ENCODE measurements around the gene SLC25A26.
"Not testable (repeated sequence)": the region's sequence is repeated elsewhere in the genome, so short reads cannot be mapped to it uniquely, and the experiment has no call there.

Gene SLC25A26

DNA sequence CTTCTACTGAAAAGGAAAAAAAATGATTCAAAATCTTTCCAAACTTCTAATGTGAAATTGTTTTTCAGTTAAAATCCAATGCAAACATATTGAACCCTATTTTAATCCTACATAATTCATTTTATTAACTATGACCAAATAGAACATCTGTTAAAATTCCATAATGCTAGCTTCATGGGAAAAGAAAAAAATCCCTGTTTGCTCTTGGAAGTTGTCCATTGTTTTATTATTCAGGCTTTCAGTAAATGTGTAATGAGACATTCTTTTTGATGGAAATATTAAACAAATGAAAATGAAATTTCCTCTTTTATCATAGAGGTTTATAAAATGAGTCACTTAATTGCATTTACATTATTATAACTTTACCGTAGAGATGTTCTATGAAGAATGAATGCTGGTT is 49.5 kb downstream of the SLC25A26 start:
- DNase-seq (ENCODE audit: low spot score): no peak

DNA sequence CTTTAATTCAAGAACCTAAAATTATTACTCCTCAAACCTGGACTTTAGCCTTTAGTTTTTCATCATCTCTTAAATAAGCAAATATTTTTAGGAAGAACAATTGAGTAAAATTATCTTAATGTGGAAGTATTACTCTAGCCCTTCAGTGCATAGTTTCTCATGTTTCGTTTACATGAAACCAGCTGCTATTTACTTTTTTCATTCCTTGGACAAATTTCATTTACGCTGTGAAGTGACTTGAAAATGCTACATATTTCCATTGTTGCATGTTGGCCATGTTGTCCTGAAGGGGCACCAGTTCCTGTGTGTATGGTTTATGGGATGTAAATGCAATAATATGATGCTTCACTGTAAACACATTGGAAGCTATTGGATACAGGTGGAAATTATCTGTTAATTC is 49.9 kb downstream of the SLC25A26 start:
- DNase-seq (ENCODE audit: low spot score): no peak

DNA sequence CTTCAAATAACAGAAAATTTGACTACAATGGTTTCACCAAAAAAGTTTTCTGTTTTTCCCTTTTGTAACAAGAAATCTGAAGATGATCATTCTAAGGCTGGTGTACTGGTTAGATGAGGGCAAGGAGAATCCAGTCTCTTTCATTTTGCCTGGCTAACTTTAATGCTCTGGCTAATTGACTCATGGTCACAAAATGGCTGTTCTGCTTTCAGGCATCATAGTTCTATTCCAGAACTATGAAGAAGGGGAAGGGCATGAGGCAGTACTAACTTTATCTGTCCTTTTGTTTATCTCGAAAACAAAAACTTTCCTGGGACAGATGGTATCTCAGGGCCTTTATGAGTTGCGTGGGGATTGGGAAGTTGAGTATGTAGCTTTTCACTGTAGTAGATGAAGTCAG is 50.4 kb downstream of the SLC25A26 start:
- no peak for DNase-seq (ENCODE audit: low spot score)

DNA sequence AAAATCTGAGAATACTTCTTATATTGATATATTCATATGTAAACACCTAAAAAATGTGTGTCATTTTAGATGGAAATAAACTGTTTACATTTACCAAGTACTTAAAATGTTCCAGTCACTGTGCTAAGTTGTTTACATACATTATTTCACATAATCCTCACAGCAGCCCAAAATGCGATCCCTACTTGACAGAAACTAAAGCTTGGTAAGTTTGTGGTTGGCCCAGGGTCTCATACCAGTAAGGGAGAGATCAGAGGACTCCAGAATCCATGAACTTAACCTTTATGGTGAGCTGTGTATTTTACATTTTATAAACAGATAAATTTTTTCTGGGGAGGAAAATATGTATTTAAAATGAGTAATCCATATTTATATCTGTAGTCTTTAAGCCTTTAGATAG is 51.2 kb downstream of the SLC25A26 start:
- no peak for DNase-seq (ENCODE audit: low spot score)

DNA sequence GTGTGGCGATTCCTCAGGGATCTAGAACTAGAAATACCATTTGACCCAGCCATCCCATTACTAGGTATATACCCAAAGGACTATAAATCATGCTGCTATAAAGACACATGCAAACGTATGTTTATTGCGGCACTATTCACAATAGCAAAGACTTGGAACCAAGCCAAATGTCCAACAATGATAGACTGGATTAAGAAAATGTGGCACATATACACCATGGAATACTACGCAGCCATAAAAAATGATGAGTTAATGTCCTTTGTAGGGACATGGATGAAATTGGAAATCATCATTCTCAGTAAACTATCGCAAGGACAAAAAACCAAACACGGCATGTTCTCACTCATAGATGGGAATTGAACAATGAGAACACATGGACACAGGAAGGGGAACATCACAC is 54.0 kb downstream of the SLC25A26 start:
- not testable (repeated sequence) for DNase-seq (ENCODE audit: low spot score)

DNA sequence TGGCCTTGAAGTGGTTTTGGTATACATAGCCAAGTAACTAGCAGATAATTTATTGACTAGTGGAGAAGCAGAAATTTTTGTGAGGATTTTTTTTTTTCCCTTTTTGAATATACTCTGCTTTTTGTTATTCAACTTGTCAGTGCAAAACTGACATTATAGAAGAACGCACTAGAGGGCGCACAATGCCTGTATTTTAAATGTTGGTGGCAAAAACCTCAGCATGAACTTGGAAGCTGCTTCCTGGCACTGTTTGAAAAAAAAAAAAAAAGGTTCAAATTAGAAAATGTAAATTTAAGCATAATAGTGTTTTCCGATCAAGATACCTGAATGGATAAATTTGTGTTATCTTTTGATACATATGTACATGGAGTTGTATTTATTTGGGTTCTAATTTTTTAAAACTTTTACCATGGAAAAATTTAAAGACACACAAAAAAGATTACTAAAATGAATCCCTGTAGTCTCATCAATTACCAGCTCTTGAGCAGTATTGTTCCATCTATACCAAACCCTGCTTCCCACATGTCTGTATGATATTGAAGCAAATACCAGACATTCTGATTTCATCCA is 56.0 kb downstream of the SLC25A26 start:
- peak; percentile 44 for DNase-seq (ENCODE audit: low spot score)

DNA sequence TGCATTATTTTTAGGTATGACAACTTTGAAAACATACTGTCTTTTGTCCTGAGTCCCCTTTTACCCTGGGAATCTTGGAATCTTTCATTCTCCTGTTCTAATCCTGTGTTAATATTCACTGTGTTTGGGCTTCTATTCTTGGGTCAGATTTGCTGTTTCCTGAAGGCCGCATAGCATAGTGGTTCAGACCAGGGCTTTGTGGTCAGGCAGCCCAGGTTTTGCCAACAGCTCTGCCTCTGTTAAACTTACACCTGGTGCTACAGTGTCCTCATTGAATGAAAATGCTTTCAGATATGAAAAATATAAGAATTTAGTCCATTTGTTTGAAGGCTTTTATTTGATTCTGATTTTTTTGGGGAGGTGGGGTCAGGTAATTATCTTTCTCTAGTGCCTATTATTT is 58.4 kb downstream of the SLC25A26 start:
- DNase-seq (ENCODE audit: low spot score): no peak

DNA sequence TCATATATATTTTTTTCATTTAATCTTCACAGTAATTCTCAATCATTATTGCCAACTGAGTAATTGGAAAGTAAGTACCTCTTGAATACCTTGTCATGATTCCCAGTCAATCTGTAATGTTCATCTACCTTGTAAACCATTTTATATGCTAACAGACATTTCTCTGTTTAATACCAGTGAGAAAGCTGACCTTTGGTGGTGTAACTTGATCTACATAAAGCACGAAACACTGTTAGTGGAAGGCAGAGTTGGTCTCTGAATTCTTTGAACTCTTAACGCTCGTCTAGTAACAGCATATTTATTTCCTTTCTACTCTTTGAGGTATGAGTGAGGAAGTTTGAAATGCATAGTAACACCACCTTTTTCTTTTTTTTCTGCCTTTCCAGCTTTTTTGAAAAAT is 59.5 kb downstream of the SLC25A26 start:
- no peak for DNase-seq (ENCODE audit: low spot score)

DNA sequence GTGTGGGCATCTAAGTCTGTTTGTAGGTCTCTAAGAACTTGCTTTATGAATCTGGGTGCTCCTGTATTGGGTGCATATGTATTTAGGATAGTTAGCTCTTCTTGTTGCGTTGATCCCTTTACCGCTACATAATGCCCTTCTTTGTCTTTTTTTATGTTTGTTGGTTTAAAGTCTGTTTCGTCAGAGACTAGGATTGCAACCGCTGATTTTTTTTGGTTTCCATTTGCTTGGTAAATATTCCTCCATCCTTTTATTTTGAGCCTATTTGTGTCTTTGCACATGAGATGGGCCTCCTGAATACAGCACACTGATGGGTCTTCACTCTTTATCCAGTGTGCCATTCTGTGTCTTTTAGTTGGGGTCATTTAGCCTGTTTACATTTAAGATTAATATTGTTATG is 71.1 kb downstream of the SLC25A26 start:
- not testable (repeated sequence) for DNase-seq (ENCODE audit: low spot score)

DNA sequence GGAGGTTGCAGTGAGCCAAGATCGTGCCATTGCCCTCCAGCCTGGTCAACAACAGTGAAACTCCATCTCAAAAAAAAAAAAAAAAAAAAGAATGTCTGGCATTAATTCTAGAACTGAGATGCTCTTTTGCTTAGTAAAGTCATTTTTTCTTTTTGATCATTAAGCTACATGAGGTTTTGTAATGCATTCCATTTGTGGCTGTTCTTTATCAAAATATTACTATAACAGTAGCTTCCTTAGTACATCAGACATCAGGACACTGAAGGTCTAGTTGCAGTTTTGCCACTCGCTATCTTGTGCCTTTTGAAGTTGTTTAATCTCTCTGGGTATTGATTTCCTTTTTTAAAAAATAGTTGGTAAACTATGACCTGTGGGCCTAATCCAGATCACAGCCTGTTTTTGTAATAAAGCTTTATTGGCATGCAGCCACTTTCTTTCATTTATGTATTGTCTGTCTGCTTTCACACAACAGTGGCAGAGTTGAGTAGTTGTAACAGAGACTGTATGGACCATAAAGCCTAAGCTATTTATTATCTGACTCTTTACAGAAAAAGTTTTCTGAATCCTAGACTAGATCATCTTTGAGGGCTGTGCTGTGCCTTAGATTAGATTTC is 76.6 kb downstream of the SLC25A26 start:
- no peak for DNase-seq (ENCODE audit: low spot score)

DNA sequence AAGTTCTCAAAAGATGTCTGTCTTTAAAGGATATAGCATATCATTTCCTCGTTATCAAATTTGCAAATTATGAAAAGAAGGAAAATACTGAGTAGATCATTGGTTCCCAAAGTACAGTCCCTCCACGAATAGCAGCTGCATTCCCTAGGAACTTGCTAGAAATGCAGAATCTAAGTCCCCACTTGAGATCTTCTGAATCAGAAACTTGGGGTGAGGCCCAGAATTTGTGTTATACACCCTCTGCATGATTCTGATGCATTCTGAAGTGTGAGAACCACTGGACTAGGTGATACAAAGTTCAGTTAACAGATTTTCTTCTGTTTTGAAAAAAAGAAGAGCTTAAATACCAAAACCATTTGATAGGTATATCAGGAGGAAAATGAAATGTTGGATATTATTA is 77.1 kb downstream of the SLC25A26 start:
- DNase-seq (ENCODE audit: low spot score): no peak

DNA sequence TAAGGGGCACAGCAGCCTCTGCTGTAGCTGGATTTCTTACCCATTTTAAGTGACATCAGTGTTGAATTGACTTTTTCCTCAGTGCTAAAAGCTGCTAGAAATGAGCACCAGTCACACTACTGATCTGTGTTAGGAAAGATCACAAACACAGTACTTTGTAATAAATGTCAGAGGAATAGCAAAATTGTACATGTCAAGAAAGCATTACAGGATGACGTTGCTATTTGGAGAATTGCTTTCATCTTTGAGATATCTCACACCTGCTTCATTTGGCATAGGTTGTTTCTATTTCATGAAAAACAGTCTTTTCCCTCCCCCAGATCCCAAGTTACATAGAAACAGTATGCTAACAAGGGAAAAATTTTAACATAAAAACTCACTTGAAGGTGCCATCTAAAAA is 77.8 kb downstream of the SLC25A26 start:
- no peak for DNase-seq (ENCODE audit: low spot score)

DNA sequence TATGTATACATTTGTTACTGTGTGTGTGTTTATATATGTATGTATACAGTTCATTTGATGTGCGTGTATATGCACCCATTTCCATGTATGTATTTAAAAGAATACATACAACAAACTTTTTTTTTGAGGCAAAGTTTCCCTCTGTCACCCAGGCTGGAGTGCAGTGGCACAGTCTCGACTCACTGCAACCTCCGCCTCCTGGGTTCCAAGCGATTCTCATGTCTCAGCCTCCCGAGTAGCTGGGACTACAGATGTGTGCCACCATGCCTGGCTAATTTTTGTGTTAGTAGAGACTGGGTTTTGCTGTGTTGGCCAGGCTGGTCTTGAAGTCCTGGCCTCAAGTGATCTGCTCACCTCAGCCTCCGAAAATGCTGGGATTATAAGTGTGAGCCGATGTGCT is 78.3 kb downstream of the SLC25A26 start:
- not testable (repeated sequence) for DNase-seq (ENCODE audit: low spot score)

DNA sequence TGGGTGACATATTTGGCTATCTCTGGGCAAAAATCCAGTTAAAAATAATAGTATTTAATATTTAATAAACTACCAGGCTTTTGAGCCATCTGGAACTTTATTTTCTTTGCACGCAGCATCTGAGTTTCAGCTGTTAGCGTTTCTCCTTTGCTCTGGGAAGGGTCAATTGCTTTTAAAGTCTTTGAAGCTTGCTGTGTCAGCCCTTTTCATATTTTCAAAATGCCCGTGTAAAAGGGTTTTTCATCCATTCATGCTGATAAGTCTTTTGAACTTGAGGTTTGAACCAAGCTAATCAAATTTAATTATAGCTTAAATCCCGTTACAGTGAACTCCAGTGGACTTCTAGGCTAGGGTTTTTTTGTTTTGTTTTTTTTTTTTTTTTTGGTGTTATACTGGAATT is 79.1 kb downstream of the SLC25A26 start:
- DNase-seq (ENCODE audit: low spot score): no peak

DNA sequence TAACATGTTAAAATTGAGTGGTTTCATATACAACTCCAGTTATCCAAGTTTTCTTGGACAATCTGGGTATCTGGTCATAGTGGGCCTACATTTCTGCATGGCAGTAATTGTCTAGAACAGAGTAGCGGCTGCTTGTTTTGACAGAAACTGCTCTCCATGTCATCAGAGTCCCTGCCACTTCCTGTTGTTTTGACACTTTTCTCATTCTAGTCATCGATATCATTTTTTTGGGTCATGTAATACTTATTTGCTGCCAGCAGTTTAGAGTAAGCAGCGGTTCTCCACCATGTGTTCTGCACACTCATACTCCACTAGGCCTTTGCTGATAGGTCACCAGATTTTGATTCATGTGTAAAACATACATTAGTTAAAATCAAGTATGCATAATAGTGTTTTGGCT is 81.5 kb downstream of the SLC25A26 start:
- no peak for DNase-seq (ENCODE audit: low spot score)

DNA sequence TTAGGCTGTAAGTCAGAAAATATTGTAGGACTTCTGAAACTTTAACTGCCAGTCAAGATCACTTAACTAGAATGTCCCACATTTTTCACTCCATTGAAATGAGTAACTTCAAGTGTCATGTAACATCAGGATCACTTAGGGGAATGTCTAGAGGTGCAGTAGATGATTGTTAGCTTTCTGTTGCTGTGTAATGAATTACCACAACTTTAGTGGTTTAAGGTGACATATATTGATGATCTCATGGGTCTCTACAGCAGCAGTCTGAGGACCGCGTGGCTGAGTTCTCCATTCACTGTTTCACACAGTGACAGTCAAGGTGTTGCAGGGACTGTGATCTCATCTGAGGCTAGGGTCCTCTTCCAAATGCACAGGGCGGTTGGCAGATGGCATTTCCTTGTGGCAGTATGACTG is 82.7 kb downstream of the SLC25A26 start:
- no peak for DNase-seq (ENCODE audit: low spot score)

DNA sequence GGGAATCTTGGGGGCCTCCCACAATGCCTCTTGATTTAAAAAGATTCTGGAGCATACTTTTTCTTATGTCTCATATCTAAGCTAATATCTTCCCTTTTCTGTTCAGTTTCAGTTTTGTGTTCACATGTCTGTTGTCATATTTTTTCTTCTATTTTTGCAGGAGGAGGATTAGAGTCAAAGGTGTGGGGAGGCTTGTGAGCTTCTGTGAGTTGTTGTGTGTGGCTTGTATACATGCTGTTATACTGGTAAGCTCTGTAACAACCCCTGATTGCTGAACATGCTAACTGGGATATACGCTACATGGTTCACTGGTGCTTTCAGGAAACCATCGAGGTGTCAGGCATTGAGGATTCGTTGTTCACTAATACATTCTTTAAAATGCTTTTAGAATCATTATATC is 83.5 kb downstream of the SLC25A26 start:
- DNase-seq (ENCODE audit: low spot score): no peak

DNA sequence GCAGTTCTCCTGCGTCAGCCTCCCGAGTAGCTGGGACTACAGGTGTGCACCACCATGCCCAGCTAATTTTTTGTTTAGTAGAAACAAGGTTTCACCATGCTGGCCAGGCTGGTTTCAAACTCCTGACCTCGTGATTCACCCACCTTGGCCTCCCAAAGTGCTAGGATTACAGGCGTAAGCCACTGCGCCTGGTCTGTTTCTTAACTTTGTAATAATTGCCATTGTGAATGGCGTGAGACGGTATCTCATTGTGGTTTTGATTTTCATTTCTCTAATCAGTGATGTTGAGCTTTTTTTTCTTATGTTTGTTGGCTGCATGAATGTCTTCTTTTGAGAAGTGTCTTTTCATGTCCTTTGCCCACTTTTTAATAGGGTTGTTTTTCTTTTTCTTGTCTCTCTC is 85.3 kb downstream of the SLC25A26 start:
- DNase-seq (ENCODE audit: low spot score): not testable (repeated sequence)

DNA sequence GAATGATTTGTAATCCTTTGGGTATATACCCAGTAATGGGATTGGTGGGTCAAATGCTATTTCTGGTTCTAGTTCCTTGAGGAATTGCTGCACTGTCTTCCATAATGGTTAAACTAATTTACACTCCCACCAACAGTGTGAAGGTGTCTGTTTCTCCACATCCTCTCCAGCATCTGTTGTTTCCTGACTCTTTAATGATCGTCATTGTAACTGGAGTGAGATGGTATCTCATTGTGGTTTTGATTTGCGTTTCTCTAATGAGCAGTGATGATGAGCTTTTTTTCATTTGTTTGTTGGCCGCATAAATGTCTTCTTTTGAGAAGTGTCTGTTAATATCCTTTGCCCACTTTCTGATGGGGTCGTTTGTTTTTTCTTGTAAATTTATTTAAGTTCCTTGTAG is 86.2 kb downstream of the SLC25A26 start:
- not testable (repeated sequence) for DNase-seq (ENCODE audit: low spot score)

DNA sequence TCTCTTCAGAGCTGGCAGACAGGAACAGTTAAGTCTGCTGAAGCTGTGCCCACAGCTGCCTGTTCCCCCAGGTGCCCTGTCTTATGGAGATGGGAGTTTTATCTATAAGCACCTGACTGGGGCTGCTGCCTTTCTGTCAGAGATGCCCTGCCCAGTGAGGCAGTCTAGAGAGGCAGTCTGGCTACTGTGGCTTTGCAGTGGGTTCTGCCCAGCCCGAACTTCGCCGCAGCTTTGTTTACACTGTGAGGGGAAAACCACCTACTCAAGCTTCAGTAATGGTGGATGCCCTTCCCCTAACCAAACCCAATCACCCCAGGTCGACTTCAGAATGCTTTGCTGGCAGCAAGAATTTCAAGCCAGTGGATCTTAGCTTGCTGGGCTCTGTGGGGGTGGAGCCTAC is 91.2 kb downstream of the SLC25A26 start:
- DNase-seq (ENCODE audit: low spot score): no peak

DNA sequence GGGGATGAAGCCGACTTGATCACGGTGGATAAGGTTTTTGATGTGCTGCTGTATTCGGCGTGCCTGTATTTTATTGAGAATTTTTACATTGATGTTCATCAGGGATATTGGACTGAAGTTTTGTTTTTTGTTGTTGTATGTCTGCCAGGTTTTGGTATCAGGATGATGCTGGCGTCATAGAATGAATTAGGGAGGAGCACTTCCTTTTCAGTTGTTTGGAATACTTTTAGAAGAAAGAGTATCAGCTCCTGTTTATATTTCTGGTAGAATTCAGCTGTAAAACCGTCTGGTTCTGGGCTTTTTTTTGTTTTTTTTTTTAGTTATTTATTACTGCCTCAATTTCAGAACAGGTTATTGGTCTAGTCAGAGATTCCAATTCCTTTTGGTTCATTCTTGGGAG is 93.7 kb downstream of the SLC25A26 start:
- DNase-seq (ENCODE audit: low spot score): no peak

DNA sequence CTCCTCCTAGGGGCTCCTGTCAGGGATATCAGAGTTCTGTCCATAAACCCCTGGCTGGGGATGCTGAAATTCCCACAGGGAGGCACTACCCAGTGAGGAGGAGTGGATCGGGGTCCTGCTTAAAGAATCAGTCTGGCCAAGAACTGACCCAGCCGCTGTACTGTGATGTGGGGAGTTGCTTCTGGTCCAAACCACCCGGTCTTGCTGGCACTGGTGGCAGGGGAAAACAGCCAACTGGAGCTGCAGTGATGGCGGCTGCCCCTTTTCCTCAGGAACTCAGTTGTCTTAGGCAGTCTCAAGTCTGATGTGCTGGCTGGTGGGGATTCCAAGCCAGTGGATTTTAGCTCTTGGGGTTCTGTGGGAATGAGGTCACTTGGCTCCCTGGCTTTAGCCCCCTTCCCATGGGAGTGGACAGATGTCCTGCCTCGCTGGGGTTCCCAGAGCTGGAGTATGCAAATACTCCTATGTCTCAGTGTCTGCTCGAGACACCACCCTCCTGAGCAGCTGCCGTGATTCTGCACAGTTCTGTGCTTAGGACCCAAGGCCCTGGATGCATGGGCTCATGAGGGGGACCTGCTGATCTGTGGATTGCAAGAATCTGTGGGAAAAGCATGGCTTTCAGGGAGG is 97.1 kb downstream of the SLC25A26 start:
- DNase-seq (ENCODE audit: low spot score): no peak

DNA sequence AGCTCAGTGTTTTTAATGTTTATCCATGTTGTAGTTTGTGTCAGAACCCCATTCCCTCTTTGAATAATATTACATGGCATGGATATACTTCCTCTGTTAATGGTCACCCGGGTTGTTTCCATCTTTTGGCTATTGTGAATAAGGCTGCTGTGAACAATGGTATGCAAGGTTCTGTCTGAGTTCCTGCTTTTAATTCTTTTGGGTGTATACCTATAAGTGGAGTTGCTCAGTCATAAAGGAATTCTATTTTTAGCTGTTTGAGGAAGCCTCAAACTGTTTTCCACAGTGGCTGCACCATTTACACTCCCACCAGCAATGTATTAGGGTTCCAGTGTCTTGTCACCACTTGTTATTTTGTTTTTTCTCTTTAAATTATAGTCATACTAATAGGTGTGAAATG is 99.6 kb downstream of the SLC25A26 start:
- no peak for DNase-seq (ENCODE audit: low spot score)

DNA sequence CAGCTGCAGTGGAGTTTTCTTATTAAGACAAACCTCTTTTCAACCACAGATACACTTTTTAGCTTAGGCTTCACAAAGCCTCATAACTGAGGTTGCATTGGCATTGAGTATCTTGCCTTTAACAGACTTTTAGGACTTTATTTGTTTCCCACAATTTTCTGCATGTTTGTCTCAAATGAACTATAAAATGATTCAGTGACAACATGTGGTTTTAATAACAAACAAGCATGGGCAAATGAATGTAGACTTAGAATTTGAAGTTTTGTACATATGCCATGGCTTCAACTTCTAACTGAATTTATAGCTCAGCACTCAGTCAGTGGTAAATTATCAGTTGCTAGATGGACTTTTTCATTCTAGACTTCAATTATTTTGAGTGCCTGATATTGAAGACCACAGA is 101.6 kb downstream of the SLC25A26 start:
- no peak for DNase-seq (ENCODE audit: low spot score)
